ENCODE results near the gene IQSEC1. TPM values are rescaled to one million over a fixed set of nuclear protein-coding genes. Genes with fewer than 3 reads are reported as not detected.

IQSEC1 gene
- total and polyA plus RNA-seq, 9 of the 15 experiments (the other 6 are each of a cell fraction or from before 2014, with no cell fraction given) = 0.56 to 39.0 (median 6.8) TPM

DNA sequence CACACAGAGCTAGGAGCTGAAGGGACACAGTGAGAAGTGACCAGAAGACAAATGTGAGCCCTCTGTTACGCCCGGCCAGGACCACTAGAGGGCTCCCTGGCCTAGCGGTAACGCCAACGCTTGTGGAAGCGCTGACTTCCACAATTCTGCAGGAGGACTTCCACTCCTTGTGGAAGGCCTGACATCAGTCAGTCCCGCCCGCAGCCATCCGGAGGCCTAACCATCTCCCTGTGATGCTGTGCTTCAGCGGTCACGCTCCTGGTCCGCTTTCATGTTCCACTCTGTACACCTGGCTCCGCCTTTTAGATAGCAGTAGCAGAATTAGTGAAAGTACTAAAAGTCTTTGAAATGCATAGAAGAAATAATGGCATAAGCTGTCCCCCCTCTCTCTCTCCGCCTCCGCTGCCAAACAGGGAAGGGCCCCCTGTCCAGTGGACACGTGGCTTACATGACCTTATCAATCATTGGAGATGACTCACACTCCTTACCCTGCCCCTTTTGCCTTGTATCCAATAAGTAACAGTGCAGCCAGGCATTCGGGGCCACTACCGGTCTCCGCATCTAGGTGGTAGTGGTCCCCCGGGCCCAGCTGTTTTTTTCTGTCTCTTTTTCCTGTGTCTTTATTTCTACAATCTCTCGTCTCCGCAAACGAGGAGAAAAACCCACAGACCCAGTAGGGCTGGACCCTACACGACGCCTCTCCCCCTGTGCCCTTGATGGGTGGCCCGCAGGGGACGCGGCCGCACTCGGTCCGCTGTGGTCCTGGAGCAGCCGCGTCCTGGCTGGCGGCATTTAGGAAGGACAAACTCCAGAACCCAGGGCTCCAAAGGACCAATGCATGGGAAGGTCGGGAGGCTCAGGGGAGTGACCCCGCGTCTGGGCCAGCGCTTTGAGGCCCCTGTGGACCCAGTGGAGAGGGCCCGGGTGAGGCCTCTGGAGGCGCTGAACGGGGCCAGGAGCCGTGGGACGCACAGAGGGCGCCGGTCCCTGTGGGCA is 204.9 kb downstream of the IQSEC1 start (continued):
- TF ChIP-seq, protein P1, sequence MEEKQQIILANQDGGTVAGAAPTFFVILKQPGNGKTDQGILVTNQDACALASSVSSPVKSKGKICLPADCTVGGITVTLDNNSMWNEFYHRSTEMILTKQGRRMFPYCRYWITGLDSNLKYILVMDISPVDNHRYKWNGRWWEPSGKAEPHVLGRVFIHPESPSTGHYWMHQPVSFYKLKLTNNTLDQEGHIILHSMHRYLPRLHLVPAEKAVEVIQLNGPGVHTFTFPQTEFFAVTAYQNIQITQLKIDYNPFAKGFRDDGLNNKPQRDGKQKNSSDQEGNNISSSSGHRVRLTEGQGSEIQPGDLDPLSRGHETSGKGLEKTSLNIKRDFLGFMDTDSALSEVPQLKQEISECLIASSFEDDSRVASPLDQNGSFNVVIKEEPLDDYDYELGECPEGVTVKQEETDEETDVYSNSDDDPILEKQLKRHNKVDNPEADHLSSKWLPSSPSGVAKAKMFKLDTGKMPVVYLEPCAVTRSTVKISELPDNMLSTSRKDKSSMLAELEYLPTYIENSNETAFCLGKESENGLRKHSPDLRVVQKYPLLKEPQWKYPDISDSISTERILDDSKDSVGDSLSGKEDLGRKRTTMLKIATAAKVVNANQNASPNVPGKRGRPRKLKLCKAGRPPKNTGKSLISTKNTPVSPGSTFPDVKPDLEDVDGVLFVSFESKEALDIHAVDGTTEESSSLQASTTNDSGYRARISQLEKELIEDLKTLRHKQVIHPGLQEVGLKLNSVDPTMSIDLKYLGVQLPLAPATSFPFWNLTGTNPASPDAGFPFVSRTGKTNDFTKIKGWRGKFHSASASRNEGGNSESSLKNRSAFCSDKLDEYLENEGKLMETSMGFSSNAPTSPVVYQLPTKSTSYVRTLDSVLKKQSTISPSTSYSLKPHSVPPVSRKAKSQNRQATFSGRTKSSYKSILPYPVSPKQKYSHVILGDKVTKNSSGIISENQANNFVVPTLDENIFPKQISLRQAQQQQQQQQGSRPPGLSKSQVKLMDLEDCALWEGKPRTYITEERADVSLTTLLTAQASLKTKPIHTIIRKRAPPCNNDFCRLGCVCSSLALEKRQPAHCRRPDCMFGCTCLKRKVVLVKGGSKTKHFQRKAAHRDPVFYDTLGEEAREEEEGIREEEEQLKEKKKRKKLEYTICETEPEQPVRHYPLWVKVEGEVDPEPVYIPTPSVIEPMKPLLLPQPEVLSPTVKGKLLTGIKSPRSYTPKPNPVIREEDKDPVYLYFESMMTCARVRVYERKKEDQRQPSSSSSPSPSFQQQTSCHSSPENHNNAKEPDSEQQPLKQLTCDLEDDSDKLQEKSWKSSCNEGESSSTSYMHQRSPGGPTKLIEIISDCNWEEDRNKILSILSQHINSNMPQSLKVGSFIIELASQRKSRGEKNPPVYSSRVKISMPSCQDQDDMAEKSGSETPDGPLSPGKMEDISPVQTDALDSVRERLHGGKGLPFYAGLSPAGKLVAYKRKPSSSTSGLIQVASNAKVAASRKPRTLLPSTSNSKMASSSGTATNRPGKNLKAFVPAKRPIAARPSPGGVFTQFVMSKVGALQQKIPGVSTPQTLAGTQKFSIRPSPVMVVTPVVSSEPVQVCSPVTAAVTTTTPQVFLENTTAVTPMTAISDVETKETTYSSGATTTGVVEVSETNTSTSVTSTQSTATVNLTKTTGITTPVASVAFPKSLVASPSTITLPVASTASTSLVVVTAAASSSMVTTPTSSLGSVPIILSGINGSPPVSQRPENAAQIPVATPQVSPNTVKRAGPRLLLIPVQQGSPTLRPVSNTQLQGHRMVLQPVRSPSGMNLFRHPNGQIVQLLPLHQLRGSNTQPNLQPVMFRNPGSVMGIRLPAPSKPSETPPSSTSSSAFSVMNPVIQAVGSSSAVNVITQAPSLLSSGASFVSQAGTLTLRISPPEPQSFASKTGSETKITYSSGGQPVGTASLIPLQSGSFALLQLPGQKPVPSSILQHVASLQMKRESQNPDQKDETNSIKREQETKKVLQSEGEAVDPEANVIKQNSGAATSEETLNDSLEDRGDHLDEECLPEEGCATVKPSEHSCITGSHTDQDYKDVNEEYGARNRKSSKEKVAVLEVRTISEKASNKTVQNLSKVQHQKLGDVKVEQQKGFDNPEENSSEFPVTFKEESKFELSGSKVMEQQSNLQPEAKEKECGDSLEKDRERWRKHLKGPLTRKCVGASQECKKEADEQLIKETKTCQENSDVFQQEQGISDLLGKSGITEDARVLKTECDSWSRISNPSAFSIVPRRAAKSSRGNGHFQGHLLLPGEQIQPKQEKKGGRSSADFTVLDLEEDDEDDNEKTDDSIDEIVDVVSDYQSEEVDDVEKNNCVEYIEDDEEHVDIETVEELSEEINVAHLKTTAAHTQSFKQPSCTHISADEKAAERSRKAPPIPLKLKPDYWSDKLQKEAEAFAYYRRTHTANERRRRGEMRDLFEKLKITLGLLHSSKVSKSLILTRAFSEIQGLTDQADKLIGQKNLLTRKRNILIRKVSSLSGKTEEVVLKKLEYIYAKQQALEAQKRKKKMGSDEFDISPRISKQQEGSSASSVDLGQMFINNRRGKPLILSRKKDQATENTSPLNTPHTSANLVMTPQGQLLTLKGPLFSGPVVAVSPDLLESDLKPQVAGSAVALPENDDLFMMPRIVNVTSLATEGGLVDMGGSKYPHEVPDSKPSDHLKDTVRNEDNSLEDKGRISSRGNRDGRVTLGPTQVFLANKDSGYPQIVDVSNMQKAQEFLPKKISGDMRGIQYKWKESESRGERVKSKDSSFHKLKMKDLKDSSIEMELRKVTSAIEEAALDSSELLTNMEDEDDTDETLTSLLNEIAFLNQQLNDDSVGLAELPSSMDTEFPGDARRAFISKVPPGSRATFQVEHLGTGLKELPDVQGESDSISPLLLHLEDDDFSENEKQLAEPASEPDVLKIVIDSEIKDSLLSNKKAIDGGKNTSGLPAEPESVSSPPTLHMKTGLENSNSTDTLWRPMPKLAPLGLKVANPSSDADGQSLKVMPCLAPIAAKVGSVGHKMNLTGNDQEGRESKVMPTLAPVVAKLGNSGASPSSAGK (IDR thresholded peaks at IDR 0.05) = peak; percentile 84
- TF ChIP-seq RB1 (IDR thresholded peaks at IDR 0.05; ENCODE audit: low read depth) (peak; percentile 93), EP300 (IDR thresholded peaks at IDR 0.05; ENCODE audit: low read length) (peak; percentile 45), CTBP1 (IDR thresholded peaks at IDR 0.05; ENCODE audit: borderline replicate concordance) (peak; percentile 99), ZNF253 (CRISPR knock-in tag; conservative IDR thresholded peaks at IDR 0.05) (no peak), MXI1 (IDR thresholded peaks at IDR 0.05; ENCODE audit: low read depth, low read length) (0 out of 2 replicates have a peak, but pooled peaks have one; percentile 17), HDGF (IDR thresholded peaks at IDR 0.05) (0 out of 2 replicates have a peak, but pooled peaks have one; percentile 48)
- TF ChIP-seq, protein P2, sequence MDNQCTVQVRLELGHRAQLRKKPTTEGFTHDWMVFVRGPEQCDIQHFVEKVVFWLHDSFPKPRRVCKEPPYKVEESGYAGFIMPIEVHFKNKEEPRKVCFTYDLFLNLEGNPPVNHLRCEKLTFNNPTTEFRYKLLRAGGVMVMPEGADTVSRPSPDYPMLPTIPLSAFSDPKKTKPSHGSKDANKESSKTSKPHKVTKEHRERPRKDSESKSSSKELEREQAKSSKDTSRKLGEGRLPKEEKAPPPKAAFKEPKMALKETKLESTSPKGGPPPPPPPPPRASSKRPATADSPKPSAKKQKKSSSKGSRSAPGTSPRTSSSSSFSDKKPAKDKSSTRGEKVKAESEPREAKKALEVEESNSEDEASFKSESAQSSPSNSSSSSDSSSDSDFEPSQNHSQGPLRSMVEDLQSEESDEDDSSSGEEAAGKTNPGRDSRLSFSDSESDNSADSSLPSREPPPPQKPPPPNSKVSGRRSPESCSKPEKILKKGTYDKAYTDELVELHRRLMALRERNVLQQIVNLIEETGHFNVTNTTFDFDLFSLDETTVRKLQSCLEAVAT (IDR thresholded peaks at IDR 0.05) = peak in 1 of 2 experiments; percentile 20; a peak in 1 of 4 replicates
- TF ChIP-seq, protein P3, sequence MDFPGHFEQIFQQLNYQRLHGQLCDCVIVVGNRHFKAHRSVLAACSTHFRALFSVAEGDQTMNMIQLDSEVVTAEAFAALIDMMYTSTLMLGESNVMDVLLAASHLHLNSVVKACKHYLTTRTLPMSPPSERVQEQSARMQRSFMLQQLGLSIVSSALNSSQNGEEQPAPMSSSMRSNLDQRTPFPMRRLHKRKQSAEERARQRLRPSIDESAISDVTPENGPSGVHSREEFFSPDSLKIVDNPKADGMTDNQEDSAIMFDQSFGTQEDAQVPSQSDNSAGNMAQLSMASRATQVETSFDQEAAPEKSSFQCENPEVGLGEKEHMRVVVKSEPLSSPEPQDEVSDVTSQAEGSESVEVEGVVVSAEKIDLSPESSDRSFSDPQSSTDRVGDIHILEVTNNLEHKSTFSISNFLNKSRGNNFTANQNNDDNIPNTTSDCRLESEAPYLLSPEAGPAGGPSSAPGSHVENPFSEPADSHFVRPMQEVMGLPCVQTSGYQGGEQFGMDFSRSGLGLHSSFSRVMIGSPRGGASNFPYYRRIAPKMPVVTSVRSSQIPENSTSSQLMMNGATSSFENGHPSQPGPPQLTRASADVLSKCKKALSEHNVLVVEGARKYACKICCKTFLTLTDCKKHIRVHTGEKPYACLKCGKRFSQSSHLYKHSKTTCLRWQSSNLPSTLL (IDR thresholded peaks at IDR 0.05) = no peak
- TF ChIP-seq, protein P4, sequence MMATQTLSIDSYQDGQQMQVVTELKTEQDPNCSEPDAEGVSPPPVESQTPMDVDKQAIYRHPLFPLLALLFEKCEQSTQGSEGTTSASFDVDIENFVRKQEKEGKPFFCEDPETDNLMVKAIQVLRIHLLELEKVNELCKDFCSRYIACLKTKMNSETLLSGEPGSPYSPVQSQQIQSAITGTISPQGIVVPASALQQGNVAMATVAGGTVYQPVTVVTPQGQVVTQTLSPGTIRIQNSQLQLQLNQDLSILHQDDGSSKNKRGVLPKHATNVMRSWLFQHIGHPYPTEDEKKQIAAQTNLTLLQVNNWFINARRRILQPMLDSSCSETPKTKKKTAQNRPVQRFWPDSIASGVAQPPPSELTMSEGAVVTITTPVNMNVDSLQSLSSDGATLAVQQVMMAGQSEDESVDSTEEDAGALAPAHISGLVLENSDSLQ (IDR thresholded peaks at IDR 0.05) = peak; percentile 92
